ENCODE results near the gene HERPUD2. TPM values are rescaled to one million over a fixed set of nuclear protein-coding genes. Genes with fewer than 3 reads are reported as not detected.

HERPUD2 gene
- total and polyA plus RNA-seq, 2 of the 8 experiments (the other 6 are each of a cell fraction or from before 2014, with no cell fraction given) = 18.3 to 27.3 TPM

- TF ChIP-seq CHD7 (IDR thresholded peaks at IDR 0.05; ENCODE audit: insufficient replicate concordance, low read length) (no peak), PHF8 (conservative IDR thresholded peaks at IDR 0.05; ENCODE audit: low read depth, low read length) (no peak), SIN3A (conservative IDR thresholded peaks at IDR 0.05 in 1 of 2, IDR thresholded peaks at IDR 0.05 in 1 of 2; ENCODE audit: low read depth in 1 of 2, low read length in 2 of 2) (no peak)
Observed at GRCh38 chr7:35677582-35678356, 17.2 kb downstream of the HERPUD2 start (continued).

Measured in H1 (cell line).